Effector CD8-positive, alpha-beta T cell (primary cell): ENCODE measurements around the gene TNKS2.

Experiments
- DNase-seq: peaks from one replicate; lab custom pipeline; 2025; lab: John Stamatoyannopoulos, UW

Gene TNKS2

DNA sequence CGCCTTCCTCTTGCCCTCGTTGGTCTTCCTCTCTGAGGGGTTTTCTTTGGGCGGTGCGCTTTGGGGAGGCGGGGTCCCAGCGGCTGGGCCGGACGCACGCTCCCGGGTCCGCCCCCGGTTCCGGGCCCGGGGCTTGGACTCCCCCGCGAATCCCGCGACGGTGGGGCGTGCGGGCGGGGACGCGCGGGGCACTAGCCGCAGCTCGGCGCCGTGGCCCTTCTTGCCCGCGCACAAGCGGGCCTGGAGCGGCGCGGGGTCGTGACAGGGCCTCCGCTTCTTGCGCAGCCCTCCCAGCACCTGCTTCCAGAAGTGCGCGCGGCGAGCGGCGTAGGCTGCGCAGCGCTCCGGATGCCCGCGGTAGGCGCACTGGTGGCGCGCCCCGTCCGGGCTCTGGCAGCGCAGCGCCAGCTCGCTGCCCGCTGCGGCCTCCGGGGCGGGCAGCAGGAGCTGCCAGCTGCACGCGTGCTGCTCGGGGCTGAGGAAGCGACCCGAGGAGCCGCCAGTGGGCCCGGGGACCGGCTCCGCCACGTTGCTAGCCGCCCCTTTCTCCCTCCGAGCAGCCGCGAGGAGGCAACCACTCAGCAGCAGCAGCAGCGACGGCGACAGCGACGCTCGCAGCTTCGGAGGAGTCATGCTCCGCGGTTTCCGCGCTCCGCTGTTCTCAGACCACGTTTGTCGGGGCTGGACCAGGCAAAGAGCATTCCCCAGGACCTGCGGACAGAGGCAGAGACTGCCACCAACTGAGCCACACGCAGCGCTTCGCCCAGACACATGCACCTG is 110.3 kb downstream of the TNKS2 start:
- peak; percentile 35 for DNase-seq

DNA sequence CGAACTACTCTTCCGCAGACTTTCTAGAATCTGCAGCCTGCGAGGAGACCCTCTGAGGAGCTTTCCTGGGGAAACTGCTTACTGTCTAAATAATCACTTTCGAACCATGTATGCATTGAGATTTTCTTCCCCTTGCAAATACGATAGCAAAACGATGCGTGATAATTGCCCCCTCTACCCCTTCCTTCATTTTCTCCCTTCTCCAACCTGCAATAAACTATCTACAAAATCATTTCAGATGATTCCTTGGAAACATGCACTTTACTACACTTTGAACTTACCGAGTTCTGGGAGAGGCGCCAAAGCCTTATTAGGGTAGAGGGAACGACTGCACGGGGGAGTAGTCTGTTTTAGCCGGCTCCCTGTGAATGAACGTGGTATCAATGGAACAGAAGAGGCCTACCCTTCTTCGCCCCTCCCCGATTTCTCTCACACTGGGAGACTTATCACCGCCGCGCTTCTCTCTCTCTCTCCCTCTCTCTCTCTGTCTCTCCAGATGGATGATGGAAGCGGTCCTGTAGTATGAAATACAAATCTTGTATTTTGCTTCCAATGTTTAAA is 111.0 kb downstream of the TNKS2 start, which contains the start of gene FGFBP3:
FGFBP3 (minus strand) TSS at position 370 of the 561 bp plus-strand sequence. CDS start 517 bp downstream, outside the sequence.
- no peak for DNase-seq

DNA sequence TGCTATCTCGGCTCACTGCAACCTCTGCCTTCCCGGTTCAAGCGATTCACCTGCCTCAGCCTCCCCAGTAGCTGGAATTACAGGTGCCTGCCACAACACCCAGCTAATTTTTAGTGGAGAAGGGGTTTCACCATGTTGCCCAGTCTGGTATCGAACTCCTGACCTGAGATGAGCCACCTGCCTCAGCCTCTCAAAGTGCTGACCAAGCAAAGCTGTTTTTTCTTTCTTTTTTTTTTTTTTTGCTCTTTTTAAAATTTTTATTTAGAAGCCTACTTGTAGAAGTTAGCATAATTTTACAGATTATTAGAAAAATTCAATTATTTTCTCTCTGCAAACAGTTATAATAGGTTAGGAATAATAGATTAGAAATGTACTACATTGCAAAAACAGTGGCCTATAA is 112.2 kb downstream of the TNKS2 start:
- DNase-seq = no peak
